Neural cell (in vitro differentiated cells): Measurements from ENCODE around the gene KIF16B.

ENCODE experiments used
- EP300 ChIP-seq: fragments of 450-650 bp; conservative IDR thresholded peaks from 2 replicates; pipeline ENCODE4 v1.6.1; 2014; ENCODE audit warnings: antibody characterized with exemption, mild to moderate bottlenecking, moderate library complexity; ENCODE audit not compliant: poor library complexity, severe bottlenecking
- EZH2 ChIP-seq: fragments of 200-600, 300-800 bp; shearing (Covaris generic), sonication (generic); IDR thresholded peaks from 2 replicates; pipeline ENCODE4 v1.6.1; 2014; ENCODE audit warnings: antibody characterized with exemption, low read length, borderline replicate concordance, mild to moderate bottlenecking; ENCODE audit not compliant: insufficient read depth, poor library complexity, severe bottlenecking
- MXI1 ChIP-seq: fragments of 450-650 bp; conservative IDR thresholded peaks from 2 replicates; pipeline ENCODE4 v1.6.1; 2014; ENCODE audit warnings: antibody characterized with exemption, mild to moderate bottlenecking; ENCODE audit not compliant: poor library complexity, severe bottlenecking
- POLR2AphosphoS5 ChIP-seq: IDR thresholded peaks from 2 replicates; pipeline ENCODE4 v1.6.1; 2012
- RAD21 ChIP-seq: fragments of 450-650 bp; conservative IDR thresholded peaks from 2 replicates; pipeline ENCODE4 v1.6.1; 2014; ENCODE audit warnings: antibody characterized with exemption, mild to moderate bottlenecking, moderate library complexity
- SMC3 ChIP-seq: fragments of 450-650 bp; conservative IDR thresholded peaks from 2 replicates; pipeline ENCODE4 v1.6.1; 2014; ENCODE audit warnings: antibody characterized with exemption, mild to moderate bottlenecking, moderate library complexity; ENCODE audit not compliant: poor library complexity
- TAF1 ChIP-seq: IDR thresholded peaks from 2 replicates; pipeline ENCODE4 v1.6.1; 2012; ENCODE audit warnings: low read depth
- TF ChIP-seq, protein P1 (sequence below): fragments of 450-650 bp; IDR thresholded peaks from 2 replicates; pipeline ENCODE4 v1.5.1; 2014; ENCODE audit warnings: antibody characterized with exemption, mild to moderate bottlenecking, moderate library complexity; ENCODE audit not compliant: poor library complexity, severe bottlenecking
- TF ChIP-seq, protein P2 (sequence below): IDR thresholded peaks from 2 replicates; pipeline ENCODE4 v1.6.1; 2012; ENCODE audit warnings: borderline replicate concordance

DNA sequence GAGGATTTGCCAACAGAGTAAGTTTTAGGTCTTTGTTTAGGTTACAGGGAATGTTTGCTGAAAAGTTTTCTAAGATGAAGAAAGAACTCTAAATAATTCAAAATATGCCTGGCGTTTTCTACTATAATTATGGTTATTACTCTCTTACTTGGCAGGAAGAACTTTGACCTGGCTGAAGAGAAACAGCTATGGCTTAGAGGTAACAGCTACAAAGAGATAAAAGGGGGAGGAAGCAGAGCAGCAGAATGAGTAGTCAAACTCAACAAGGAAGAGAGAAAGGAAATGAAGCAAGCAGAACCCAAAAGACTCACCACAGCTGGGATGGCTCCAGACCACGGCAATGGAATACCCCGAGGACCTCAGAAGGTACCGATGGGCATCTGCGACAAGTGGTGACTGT lies 95.6 kb downstream of the KIF16B start:
- TF ChIP-seq, protein P1, sequence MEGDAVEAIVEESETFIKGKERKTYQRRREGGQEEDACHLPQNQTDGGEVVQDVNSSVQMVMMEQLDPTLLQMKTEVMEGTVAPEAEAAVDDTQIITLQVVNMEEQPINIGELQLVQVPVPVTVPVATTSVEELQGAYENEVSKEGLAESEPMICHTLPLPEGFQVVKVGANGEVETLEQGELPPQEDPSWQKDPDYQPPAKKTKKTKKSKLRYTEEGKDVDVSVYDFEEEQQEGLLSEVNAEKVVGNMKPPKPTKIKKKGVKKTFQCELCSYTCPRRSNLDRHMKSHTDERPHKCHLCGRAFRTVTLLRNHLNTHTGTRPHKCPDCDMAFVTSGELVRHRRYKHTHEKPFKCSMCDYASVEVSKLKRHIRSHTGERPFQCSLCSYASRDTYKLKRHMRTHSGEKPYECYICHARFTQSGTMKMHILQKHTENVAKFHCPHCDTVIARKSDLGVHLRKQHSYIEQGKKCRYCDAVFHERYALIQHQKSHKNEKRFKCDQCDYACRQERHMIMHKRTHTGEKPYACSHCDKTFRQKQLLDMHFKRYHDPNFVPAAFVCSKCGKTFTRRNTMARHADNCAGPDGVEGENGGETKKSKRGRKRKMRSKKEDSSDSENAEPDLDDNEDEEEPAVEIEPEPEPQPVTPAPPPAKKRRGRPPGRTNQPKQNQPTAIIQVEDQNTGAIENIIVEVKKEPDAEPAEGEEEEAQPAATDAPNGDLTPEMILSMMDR: no peak
- TF ChIP-seq EP300: no peak
- TF ChIP-seq POLR2AphosphoS5: no peak
- no peak for TF ChIP-seq EZH2
- TF ChIP-seq, protein P2, sequence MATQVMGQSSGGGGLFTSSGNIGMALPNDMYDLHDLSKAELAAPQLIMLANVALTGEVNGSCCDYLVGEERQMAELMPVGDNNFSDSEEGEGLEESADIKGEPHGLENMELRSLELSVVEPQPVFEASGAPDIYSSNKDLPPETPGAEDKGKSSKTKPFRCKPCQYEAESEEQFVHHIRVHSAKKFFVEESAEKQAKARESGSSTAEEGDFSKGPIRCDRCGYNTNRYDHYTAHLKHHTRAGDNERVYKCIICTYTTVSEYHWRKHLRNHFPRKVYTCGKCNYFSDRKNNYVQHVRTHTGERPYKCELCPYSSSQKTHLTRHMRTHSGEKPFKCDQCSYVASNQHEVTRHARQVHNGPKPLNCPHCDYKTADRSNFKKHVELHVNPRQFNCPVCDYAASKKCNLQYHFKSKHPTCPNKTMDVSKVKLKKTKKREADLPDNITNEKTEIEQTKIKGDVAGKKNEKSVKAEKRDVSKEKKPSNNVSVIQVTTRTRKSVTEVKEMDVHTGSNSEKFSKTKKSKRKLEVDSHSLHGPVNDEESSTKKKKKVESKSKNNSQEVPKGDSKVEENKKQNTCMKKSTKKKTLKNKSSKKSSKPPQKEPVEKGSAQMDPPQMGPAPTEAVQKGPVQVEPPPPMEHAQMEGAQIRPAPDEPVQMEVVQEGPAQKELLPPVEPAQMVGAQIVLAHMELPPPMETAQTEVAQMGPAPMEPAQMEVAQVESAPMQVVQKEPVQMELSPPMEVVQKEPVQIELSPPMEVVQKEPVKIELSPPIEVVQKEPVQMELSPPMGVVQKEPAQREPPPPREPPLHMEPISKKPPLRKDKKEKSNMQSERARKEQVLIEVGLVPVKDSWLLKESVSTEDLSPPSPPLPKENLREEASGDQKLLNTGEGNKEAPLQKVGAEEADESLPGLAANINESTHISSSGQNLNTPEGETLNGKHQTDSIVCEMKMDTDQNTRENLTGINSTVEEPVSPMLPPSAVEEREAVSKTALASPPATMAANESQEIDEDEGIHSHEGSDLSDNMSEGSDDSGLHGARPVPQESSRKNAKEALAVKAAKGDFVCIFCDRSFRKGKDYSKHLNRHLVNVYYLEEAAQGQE: no peak
- no peak for TF ChIP-seq TAF1
- TF ChIP-seq MXI1: no peak
- no peak for TF ChIP-seq RAD21
- no peak for TF ChIP-seq SMC3
